Immature natural killer cell (primary cell): ENCODE measurements around the gene LRMDA. TPM values are rescaled to one million over a fixed set of nuclear protein-coding genes. Genes with fewer than 3 reads are reported as not detected.

Experiments used
- DNase-seq, 3 donors: peaks; one replicate each; pipeline ENCODE4 v3.0.0; 2022; ENCODE audit warnings: mixed read lengths in 1 of 3
- H3K27ac Mint-ChIP-seq, 6 donors: one replicate each; pipeline ENCODE4 v1.8.0; 2020; ENCODE audit warnings: mixed read lengths in 6 of 6, mild to moderate bottlenecking in 5 of 6, inconsistent platforms in 4 of 6, moderate library complexity in 3 of 6
- H3K27me3 Mint-ChIP-seq, 3 donors: one replicate each; pipeline ENCODE4 v1.8.0; 2020 to 2021; ENCODE audit warnings: low read depth in 3 of 3, mild to moderate bottlenecking in 3 of 3, mixed read lengths in 3 of 3, moderate library complexity in 3 of 3, inconsistent platforms in 1 of 3
- H3K36me3 Mint-ChIP-seq, 3 donors: one replicate each; pipeline ENCODE4 v1.8.0; 2020; ENCODE audit warnings: mixed read lengths in 3 of 3, inconsistent platforms in 2 of 3, mild to moderate bottlenecking in 2 of 3
- H3K4me1 Mint-ChIP-seq, 2 donors: one replicate each; pipeline ENCODE4 v1.8.0; 2020; ENCODE audit warnings: inconsistent platforms in 2 of 2, mild to moderate bottlenecking in 2 of 2, mixed read lengths in 2 of 2, moderate library complexity in 1 of 2
- H3K4me3 Mint-ChIP-seq, 5 donors: one replicate each; pipeline ENCODE4 v1.8.0; 2020; ENCODE audit warnings: mild to moderate bottlenecking in 5 of 5, mixed read lengths in 5 of 5, inconsistent platforms in 3 of 5, moderate library complexity in 3 of 5
- H3K9me3 Mint-ChIP-seq, 6 donors: one replicate each; pipeline ENCODE4 v1.8.0; 2020; ENCODE audit warnings: mild to moderate bottlenecking in 6 of 6, mixed read lengths in 6 of 6, inconsistent platforms in 4 of 6, moderate library complexity in 3 of 6
- polyA plus RNA-seq, 3 donors: library from polyadenylated mRNA; unstranded; fragments of 300-500 nt; fragmentation: Illumina TruSeq; gene quantifications; one replicate each; pipeline ENCODE4 v1.2.3, GENCODE V29; 2021

The LRMDA gene
- polyA plus RNA-seq, 3 donors from 2014 or later: 1.7 to 14.2 (median 2.3) TPM

DNA sequence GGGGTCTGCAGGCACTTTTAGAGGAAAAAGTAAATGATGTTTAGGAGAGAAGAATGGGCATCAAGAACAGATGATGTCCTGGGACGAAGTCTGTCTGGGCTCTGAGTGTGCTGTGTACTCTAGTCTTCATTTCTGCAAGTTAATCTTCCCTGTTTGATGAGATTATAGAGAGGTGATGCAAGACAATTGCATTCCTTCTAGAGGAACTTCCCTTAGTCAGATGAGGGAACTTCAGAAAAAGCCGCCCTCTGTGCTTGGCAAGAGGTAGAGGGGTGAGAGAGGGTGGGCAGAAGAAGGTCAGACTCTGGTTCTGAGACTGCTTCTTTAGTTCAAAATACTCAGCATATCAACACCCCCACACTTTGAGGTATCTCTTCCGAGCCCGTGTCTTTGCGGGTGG is 797.9 kb downstream of the LRMDA start:
- Mint-ChIP-seq H3K9me3 (peaks cover 0 to 2% (median 0%) of the 10 kb centered on the region in 6 donors), H3K36me3 (no peaks in the 10 kb centered on the region), H3K27me3 (peaks cover 0 to 4% (median 3%) of the 10 kb centered on the region in 3 donors), H3K4me3 (no peak overlapping the region), H3K4me1 (no peaks in the 10 kb centered on the region), H3K27ac (no peak overlapping the region)
- no peak for DNase-seq

DNA sequence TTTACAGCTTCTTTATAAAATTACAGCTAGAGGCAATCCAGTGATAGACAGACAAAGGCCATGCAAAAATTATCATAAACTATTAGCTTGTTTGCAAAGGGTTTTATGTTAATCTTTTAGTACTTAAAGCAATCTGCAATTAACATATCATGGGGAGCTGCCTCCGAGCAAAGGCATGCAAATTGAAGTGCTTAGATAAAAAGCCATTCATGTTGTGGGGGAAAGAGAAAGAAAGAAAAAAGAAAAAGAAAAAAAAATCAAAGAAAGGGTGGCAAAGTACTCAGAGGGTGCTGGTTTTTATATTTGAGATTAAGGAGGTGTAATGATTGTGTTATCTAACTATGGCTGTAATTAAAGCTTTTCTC is 799.5 kb downstream of the LRMDA start:
- DNase-seq: no peak
- no peaks in the 10 kb centered on the region for H3K9me3 Mint-ChIP-seq
- no peak overlapping the region for H3K4me3 Mint-ChIP-seq
- no peaks in the 10 kb centered on the region for H3K4me1 Mint-ChIP-seq
- no peaks in the 10 kb centered on the region for H3K36me3 Mint-ChIP-seq
- H3K27ac Mint-ChIP-seq: no peak overlapping the region
- H3K27me3 Mint-ChIP-seq: peaks cover 0 to 4% (median 3%) of the 10 kb centered on the region in 3 donors

DNA sequence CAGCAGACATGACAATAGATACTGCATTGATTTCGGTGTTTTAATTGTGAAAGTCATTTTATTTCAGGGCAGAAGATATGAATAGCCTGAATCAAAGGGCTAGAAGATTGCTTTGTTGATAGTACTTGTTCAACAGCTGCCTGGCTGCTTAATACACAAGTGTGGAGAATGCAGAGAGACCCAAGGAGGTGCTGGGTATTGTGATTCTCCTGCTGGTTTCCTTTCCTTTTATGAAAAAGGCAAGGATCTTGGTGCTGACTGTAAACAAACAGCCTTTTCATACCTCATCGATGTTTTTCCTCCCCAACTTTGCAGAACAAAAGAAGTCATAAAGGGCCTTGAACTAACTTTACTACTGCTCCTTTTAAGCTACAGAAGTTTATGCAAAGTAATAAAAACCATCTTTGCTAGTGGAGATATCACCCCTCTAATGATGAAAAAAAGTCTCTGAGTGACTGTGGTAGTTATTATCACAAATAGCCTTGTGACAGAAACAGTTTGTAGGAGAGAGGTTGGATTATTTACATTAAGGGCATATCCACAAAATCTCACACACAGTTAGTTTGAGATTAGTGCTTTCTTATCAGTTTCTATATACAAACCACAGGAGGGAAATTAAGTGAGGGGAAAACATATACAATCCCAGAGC is 800.0 kb downstream of the LRMDA start:
- H3K27me3 Mint-ChIP-seq: peaks cover 0 to 5% (median 4%) of the 10 kb centered on the region in 3 donors
- H3K4me3 Mint-ChIP-seq: no peak overlapping the region
- no peaks in the 10 kb centered on the region for H3K36me3 Mint-ChIP-seq
- no peak for DNase-seq
- no peaks in the 10 kb centered on the region for H3K9me3 Mint-ChIP-seq
- no peaks in the 10 kb centered on the region for H3K4me1 Mint-ChIP-seq
- no peak overlapping the region for H3K27ac Mint-ChIP-seq

DNA sequence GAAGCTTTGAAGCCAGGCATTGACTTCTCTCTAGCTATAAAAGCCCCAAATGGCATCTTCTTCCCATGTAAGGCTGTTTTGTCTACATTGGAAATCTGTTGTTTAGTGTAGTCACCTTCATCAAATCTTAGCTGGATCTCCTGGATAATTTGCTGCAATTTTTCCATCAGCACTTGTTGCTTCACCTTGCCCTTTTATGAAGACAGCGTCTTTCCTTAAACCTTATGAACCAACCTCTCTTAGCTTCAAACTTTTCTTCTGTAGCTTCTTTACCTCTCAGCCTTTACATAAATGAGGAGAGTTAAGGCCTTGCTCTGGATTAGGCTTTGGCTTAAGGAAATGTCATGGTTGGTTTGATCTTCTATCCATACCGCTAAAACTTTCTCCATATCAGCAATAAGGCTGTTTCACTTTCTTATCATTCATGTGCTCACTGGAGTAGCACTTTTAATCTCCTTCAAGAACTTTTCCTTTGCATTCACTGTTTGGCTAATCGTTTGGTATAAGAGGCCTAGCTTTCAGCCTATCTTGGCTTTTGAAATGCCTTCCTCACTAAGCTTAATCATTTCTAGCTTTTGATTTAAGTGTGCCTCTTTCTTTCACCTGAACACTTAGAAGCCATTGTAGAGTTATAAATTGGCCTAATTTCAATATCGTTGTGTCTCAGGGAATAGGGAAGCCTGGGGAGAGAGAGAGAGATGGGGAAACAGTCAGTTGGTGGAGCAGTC is 803.2 kb downstream of the LRMDA start:
- Mint-ChIP-seq H3K9me3 (peaks cover 0 to 3% (median 0%) of the 10 kb centered on the region in 6 donors), H3K36me3 (no peaks in the 10 kb centered on the region), H3K27ac (no peak overlapping the region), H3K4me1 (no peaks in the 10 kb centered on the region), H3K4me3 (no peak overlapping the region), H3K27me3 (peaks cover 0 to 4% (median 3%) of the 10 kb centered on the region in 3 donors)
- no peak for DNase-seq

DNA sequence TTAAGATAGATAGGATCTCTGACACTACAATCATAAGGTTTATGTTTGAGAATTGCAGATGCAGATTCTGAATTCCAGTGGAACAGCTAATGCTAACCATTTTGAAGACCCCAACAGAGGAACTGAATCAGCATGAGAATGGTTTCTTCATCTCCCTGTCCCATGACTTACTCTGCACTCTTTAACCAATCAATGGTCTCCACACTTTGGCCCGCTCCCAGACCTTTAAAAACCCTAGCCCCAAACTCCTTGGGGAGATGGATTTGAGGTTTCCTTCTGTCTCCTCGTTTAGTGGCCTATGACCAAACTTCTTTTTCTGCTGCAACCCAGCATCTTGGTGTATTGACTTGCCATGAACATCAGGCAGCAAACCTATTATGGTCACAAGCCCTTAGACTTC is 804.9 kb downstream of the LRMDA start:
- Mint-ChIP-seq H3K4me3 (no peak overlapping the region), H3K9me3 (peaks cover 0 to 3% (median 0%) of the 10 kb centered on the region in 6 donors), H3K27ac (no peak overlapping the region), H3K36me3 (no peaks in the 10 kb centered on the region), H3K4me1 (no peaks in the 10 kb centered on the region), H3K27me3 (peaks cover 0 to 3% (median 2%) of the 10 kb centered on the region in 3 donors)
- DNase-seq: no peak

DNA sequence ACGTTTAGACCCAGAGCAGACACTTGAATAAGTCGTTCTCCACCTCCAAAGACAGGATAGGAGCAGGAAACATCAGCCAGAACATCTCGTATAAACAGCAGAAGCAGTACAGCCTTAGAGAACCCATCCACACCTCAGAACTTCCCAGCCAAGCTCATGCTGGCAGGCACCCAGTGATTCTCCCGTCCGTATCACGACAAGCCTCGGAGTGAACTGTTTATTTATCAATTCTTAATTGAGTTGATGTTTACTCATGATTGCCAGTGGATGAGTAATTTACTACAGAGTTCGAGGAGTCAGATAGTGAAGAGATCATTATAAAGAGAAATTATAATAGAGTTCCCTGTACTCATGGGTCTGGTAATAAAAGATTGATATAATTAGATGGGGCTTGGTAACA is 811.5 kb downstream of the LRMDA start:
- DNase-seq: no peak
- H3K27ac Mint-ChIP-seq: no peak overlapping the region
- peaks cover 0 to 1% (median 0%) of the 10 kb centered on the region in 3 donors for H3K27me3 Mint-ChIP-seq
- no peak overlapping the region for H3K4me3 Mint-ChIP-seq
- peaks cover 0 to 3% (median 0%) of the 10 kb centered on the region in 6 donors for H3K9me3 Mint-ChIP-seq
- H3K36me3 Mint-ChIP-seq: no peaks in the 10 kb centered on the region
- no peaks in the 10 kb centered on the region for H3K4me1 Mint-ChIP-seq

DNA sequence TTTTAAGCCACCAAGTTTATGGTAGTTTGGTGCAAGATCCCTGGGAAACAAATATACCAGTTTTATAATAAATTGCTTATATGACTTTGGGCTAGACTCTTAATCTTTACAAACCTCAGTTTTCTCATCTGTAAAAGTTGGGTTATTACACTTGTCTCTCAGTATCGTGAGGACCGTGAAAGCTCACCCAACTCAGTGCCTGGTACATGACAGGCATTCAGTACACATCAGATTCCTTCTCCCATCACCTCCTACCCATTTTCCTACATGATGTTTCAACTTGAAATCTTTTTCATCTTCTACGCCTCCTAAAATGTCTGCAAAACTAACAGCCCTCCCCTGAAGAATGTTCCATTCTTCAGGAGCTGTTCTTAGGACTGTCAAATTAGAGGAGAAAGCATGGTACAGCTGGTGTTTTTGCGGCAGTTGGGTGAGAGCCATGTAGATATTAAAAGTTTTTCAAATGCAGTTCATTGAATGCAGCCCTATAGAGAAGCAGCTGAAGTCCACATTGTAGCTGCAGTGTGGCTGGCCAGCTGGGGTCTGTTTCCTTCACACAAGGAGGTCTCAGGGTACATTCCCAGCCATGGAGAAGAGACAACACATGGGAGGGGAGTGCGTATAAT is 812.8 kb downstream of the LRMDA start:
- H3K27me3 Mint-ChIP-seq: peaks cover 0 to 1% (median 0%) of the 10 kb centered on the region in 3 donors
- H3K36me3 Mint-ChIP-seq: no peaks in the 10 kb centered on the region
- H3K4me1 Mint-ChIP-seq: no peaks in the 10 kb centered on the region
- H3K9me3 Mint-ChIP-seq: peaks cover 0 to 3% (median 0%) of the 10 kb centered on the region in 6 donors
- no peak overlapping the region for H3K4me3 Mint-ChIP-seq
- DNase-seq: no peak
- no peak overlapping the region for H3K27ac Mint-ChIP-seq

DNA sequence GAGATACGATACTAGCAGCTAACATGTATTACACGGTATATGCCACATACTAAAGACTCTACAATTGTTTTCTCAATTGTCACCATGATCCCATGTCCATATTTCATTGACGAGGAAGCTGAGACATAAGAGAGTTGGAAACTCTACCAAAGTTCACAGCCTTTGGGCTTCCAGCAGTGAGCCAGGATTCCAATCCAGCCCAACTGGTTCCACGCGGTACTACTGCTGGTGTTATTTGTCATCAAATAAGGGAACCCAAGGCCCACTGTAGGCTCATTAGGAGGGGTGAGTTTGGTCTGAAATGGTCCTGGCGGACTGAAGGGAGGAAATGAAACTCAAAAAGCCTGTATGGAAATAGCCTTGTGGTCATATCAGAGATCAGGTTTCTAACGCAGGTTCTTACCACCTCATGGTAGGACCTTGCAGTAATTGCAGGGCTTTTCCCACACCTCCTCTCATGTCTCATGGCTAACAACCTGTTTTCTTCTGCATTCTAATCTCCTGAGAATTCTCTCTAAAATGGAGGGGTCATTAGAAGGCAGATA is 814.6 kb downstream of the LRMDA start:
- no peak for DNase-seq
- peaks cover 0 to 1% (median 0%) of the 10 kb centered on the region in 3 donors for H3K27me3 Mint-ChIP-seq
- no peaks in the 10 kb centered on the region for H3K4me1 Mint-ChIP-seq
- no peak overlapping the region for H3K4me3 Mint-ChIP-seq
- no peak overlapping the region for H3K27ac Mint-ChIP-seq
- H3K36me3 Mint-ChIP-seq: no peaks in the 10 kb centered on the region
- H3K9me3 Mint-ChIP-seq: no peaks in the 10 kb centered on the region

DNA sequence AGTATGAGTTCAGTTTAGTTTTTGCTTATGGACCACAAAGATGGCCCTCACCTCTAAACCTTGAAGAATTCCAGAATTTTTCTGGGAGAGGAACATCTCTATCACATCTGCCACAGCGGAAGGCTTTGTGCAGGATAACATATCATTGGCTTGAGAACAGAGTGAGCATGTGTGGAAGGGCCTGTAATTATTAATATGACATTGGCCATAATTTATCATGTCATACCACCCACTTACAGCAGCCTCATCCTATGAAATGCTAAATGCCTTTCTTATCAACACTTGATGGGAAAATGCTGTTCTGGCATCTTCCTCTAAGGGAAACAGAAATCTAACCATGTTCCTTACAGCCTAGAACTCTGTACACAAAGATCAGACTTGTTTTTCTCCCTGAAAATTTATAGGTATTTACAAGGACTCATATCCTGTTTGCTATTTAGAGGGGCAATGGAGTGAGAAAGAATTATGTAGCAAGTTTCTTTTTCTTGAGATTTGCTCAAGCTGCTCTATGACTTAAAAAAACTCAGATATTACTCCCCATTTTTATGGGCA is 817.3 kb downstream of the LRMDA start:
- peaks cover 0 to 1% (median 0%) of the 10 kb centered on the region in 3 donors for H3K27me3 Mint-ChIP-seq
- H3K36me3 Mint-ChIP-seq: no peaks in the 10 kb centered on the region
- H3K27ac Mint-ChIP-seq: no peak overlapping the region
- no peaks in the 10 kb centered on the region for H3K9me3 Mint-ChIP-seq
- H3K4me1 Mint-ChIP-seq: no peaks in the 10 kb centered on the region
- DNase-seq: no peak
- no peak overlapping the region for H3K4me3 Mint-ChIP-seq

DNA sequence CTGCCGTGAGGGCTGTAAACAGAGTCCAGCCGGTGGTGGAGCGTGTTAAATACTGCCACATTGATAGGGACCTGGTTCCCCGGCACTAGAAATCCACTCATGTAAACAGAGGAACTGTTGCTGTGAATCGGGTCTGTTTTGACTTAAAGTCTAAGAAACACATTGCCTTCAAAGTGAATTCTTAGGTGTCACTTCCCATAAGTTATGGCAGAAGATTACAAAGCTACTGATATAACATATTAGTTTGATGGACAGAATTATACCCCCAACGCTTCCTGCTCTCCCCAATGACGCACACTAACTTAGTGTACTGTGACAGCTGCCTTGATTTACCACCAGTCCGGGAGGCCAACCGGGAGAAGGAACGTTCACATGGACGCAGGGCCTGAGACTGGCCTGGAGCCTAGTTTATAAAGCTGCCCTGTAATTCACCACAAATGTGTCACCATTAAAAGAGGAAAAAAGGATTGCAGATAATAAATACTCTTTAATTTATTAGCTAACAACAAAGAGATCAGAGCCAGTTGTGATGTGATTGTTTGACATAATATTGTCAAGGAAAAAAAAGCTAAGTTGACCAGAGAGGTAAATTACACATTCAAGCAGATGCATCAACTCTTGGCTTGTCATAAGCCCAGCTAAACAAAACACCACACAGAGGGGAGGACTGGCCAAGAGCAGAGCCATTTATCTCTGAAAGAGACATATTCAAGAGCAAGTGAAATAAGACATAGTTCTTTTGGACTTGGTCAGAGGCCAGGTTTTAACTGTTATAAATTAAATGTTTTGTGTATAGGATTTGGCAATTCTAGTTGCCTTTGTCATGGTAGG is 820.6 kb downstream of the LRMDA start:
- Mint-ChIP-seq H3K36me3 (no peaks in the 10 kb centered on the region), H3K9me3 (no peaks in the 10 kb centered on the region), H3K27ac (no peak overlapping the region), H3K4me1 (no peaks in the 10 kb centered on the region), H3K27me3 (peaks cover 0 to 2% (median 0%) of the 10 kb centered on the region in 3 donors), H3K4me3 (no peak overlapping the region)
- DNase-seq: no peak

DNA sequence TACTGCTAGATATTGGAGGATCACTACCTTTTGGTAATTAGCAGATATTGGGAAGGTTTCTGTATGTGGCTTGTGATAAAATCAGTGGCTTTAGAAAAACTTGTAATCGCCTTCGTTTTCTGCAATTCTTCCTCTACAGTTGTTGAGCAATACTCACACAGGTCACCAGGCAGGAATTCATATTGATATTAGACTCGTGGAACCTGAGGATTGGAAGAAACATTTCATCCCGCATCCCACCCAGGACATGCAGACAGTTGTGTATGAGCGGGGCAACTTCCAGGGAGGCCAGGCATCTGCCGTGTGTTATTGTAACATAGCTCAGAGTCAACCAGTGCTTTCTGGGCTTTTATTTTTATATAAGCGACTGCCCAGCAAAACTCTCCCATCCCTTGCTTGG is 821.3 kb downstream of the LRMDA start:
- no peak for DNase-seq
- H3K4me3 Mint-ChIP-seq: no peak overlapping the region
- H3K27me3 Mint-ChIP-seq: peaks cover 0 to 2% (median 0%) of the 10 kb centered on the region in 3 donors
- no peaks in the 10 kb centered on the region for H3K9me3 Mint-ChIP-seq
- H3K4me1 Mint-ChIP-seq: no peaks in the 10 kb centered on the region
- no peak overlapping the region for H3K27ac Mint-ChIP-seq
- H3K36me3 Mint-ChIP-seq: no peaks in the 10 kb centered on the region

DNA sequence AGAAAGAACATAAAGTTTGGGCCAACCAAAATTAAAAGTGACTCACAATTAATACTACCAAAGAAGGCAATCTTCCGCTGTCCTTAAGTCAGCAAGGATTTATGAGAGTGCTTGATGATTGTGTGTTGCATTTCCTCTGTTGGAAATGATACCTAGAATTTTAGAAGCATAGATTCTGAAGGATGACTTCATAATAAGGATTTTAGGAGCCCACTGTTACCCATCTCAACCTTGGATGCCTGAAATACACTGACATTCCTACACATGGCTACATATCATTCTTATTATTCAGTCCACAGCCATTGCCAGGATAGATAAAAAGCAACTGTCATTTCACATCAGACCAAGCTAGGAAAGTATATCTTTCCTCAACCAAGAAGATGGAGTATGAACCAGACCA is 823.8 kb downstream of the LRMDA start:
- Mint-ChIP-seq H3K27ac (no peak overlapping the region), H3K4me3 (no peak overlapping the region), H3K9me3 (peaks cover 0 to 6% (median 2%) of the 10 kb centered on the region in 6 donors), H3K27me3 (peaks cover 0 to 4% (median 0%) of the 10 kb centered on the region in 3 donors), H3K36me3 (no peaks in the 10 kb centered on the region), H3K4me1 (no peaks in the 10 kb centered on the region)
- no peak for DNase-seq

DNA sequence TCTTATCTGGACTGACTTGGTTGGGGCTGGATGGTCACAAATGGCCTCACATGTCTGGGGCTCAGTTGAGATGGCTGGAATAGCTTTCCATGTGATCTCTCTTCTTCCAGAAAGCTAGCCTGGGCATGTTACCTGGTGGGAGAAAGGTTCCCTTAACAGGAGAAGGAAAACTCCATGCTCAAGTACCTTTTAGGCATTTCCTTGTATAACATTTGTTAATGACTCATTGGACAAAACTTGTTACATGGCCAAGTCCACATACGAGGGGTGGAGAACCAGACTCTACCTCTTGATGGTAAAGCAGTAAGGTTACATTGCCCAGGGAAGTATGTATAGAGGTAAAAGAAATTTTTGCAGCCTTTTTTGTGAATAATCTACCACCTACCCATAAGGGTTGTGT is 826.4 kb downstream of the LRMDA start:
- DNase-seq: no peak
- no peaks in the 10 kb centered on the region for H3K36me3 Mint-ChIP-seq
- peaks cover 2 to 25% (median 11%) of the 10 kb centered on the region in 6 donors for H3K9me3 Mint-ChIP-seq
- peaks cover 0 to 4% (median 0%) of the 10 kb centered on the region in 3 donors for H3K27me3 Mint-ChIP-seq
- no peaks in the 10 kb centered on the region for H3K4me1 Mint-ChIP-seq
- H3K27ac Mint-ChIP-seq: no peak overlapping the region
- no peak overlapping the region for H3K4me3 Mint-ChIP-seq
